Endothelial cell of umbilical vein (primary cell): Measurements from ENCODE around the gene NUMBL.

Experiments used
- CTCF ChIP-seq, 2 donors: IDR thresholded peaks; 1 replicate in 1 of 2; 2 replicates in 1 of 2; pipeline ENCODE4 v1.5.1; 2011; ENCODE audit warnings: low read length in 2 of 2, mild to moderate bottlenecking in 2 of 2, moderate library complexity in 2 of 2, control low read depth in 1 of 2, inconsistent platforms in 1 of 2, low read depth in 1 of 2; ENCODE audit not compliant: insufficient read depth in 1 of 2; ENCODE audit errors: extremely low read depth in 1 of 2
- EZH2 ChIP-seq: IDR thresholded peaks from 2 replicates; pipeline ENCODE4 v1.6.1; 2012; ENCODE audit warnings: borderline replicate concordance, low read depth, mild to moderate bottlenecking, moderate library complexity, low read length, inconsistent platforms; ENCODE audit not compliant: severe bottlenecking
- GATA2 ChIP-seq: IDR thresholded peaks from 2 replicates; pipeline ENCODE4 v1.7.0; 2011; ENCODE audit warnings: low read depth, mild to moderate bottlenecking, moderate library complexity, mixed read lengths, low read length; ENCODE audit not compliant: insufficient read length, insufficient read depth
- POLR2A ChIP-seq: IDR thresholded peaks from 2 replicates; pipeline ENCODE4 v1.6.1; 2012; ENCODE audit warnings: low read depth, mild to moderate bottlenecking, control low read depth, low read length

GRCh38 chr19:40621966-40622772 is 68.3 kb downstream of the NUMBL start:
- no peak for TF ChIP-seq CTCF (IDR thresholded peaks at IDR 0.05; ENCODE audit: extremely low read depth in 1 of 2, insufficient read depth in 1 of 2, low read depth in 1 of 2, low read length in 2 of 2)
- no peak for TF ChIP-seq POLR2A
- TF ChIP-seq GATA2 = no peak
- no peak for TF ChIP-seq EZH2
